A673 (cell line): Measurements from ENCODE around the gene IRX5. TPM values are rescaled to one million over a fixed set of nuclear protein-coding genes. Genes with fewer than 3 reads are reported as not detected.

Experiments used
- BruUV-seq: library from RNA; stranded (reverse); fragments of 400-500 nt; replicated peaks from 2 replicates; lab custom pipeline; 2021; lab: Mats Ljungman, UMichigan
- CTCF ChIA-PET: fragments of 300-600 bp; sonication (Branson Sonifier 250); formaldehyde crosslinking; loops from one replicate; lab custom pipeline; 2022; ENCODE audit warnings: antibody characterized with exemption; lab: Charles Lee
- POLR2A ChIA-PET: fragments of 300-600 bp; sonication (Branson Sonifier 250); formaldehyde crosslinking; loops from one replicate; lab custom pipeline; 2022; ENCODE audit warnings: antibody characterized with exemption; ENCODE audit not compliant: low non-redundant PET; lab: Charles Lee
- DNase-seq: peaks from one replicate; pipeline ENCODE4 v3.0.0-alpha.2; 2015; ENCODE audit warnings: low spot score
- H3K27ac ChIP-seq: fragments of 200-600 bp; sonication (generic); 2 replicates; pipeline ENCODE4 v1.5.1; 2016; ENCODE audit warnings: mixed run types, low read depth, mild to moderate bottlenecking, mixed read lengths, antibody characterized with exemption, low read length; ENCODE audit not compliant: poor library complexity, severe bottlenecking
- H3K27me3 ChIP-seq: fragments of 200-600 bp; sonication (generic); replicated peaks from 2 replicates; pipeline ENCODE4 v1.6.1; 2017; ENCODE audit warnings: mixed run types, low read depth, mild to moderate bottlenecking, mixed read lengths, antibody characterized with exemption, low read length; ENCODE audit not compliant: insufficient read depth, poor library complexity
- H3K36me3 ChIP-seq: fragments of 200-600 bp; sonication (generic); 2 replicates; pipeline ENCODE4 v1.6.1; 2016; ENCODE audit warnings: mixed run types, mild to moderate bottlenecking, mixed read lengths, antibody characterized with exemption, low read length; ENCODE audit not compliant: insufficient read depth, poor library complexity, severe bottlenecking
- H3K4me1 ChIP-seq: fragments of 200-600 bp; sonication (generic); 2 replicates; pipeline ENCODE4 v1.6.1; 2017; ENCODE audit warnings: mixed run types, mild to moderate bottlenecking, mixed read lengths, antibody characterized with exemption, low read length; ENCODE audit not compliant: insufficient read depth, poor library complexity, severe bottlenecking
- H3K4me3 ChIP-seq: fragments of 200-600 bp; sonication (generic); 2 replicates; pipeline ENCODE4 v1.5.1; 2016; ENCODE audit warnings: low read depth, mixed run types, mild to moderate bottlenecking, mixed read lengths, low read length; ENCODE audit not compliant: poor library complexity, severe bottlenecking
- H3K9me3 ChIP-seq: fragments of 200-600 bp; sonication (generic); 2 replicates; pipeline ENCODE4 v1.6.1; 2016; ENCODE audit warnings: mixed run types, low read depth, mild to moderate bottlenecking, mixed read lengths, antibody characterized with exemption, low read length; ENCODE audit not compliant: poor library complexity, severe bottlenecking
- CTCF ChIP-seq: fragments of 300-800, 200-600 bp; sonication (generic); conservative IDR thresholded peaks from 2 replicates; pipeline ENCODE4 v1.5.1; 2017; ENCODE audit warnings: low read depth, mild to moderate bottlenecking, antibody characterized with exemption, low read length, moderate library complexity, mixed read lengths
- EZH2 ChIP-seq: fragments of 200-600 bp; sonication (generic); IDR thresholded peaks from 2 replicates; pipeline ENCODE4 v1.6.1; 2017; ENCODE audit warnings: borderline replicate concordance, low read depth, mild to moderate bottlenecking, mixed read lengths, antibody characterized with exemption, low read length; ENCODE audit not compliant: poor library complexity, severe bottlenecking
- intact Hi-C: fragments of 100-400 bp; cut with micrococcal nuclease; formaldehyde crosslinking; loops from one replicate; pipeline ENCODE4 v1.10.0; 2022; ENCODE audit not compliant: unreplicated experiment
- total RNA-seq: library from RNA; stranded (reverse); gene quantifications from 2 replicates; pipeline ENCODE4 v1.2.3, GENCODE V29; 2021

The IRX5 gene
- total RNA-seq, 1 experiment from 2014 or later: 9.0 TPM

DNA sequence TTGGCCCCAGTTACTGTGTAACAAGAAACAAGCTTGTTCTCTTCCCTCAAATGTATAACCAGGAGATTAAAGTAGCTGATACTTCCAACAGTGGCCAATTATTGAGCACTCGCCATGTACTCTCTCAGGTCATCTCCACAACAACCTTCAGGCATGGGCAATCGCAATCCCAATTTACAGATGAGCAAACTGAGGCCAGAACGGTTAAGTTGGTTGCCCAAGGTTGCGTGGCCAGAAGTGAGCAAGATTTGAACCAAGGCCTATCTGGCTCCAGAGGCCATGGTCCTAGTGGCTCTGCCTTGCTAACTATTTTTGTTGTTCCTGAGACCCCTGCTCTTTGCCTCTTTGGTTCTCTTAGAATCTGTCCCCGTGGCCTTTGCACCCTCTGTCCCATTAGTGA is 33.6 kb downstream of the IRX5 start:
- Histone ChIP-seq H3K4me1 (no peaks in the 10 kb centered on the region), H3K27me3 (no peaks in the 10 kb centered on the region), H3K4me3 (no peak overlapping the region), H3K9me3 (no peaks in the 10 kb centered on the region), H3K36me3 (no peaks in the 10 kb centered on the region), H3K27ac (no peak overlapping the region)
- TF ChIP-seq CTCF (no peak), EZH2 (no peak)
- DNase-seq: no peak
- CTCF ChIA-PET: no interaction called here
- intact Hi-C loops: no loop called here
- no TSS peak for BruUV-seq
- POLR2A ChIA-PET: no interaction called here

GRCh38 chr16:54965464-54965863 is 34.8 kb downstream of the IRX5 start:
- no TSS peak for BruUV-seq
- ChIA-PET POLR2A (no interaction called here), CTCF (no interaction called here)
- intact Hi-C loops: no loop called here
- Histone ChIP-seq H3K27me3 (no peaks in the 10 kb centered on the region), H3K36me3 (no peaks in the 10 kb centered on the region), H3K4me1 (no peaks in the 10 kb centered on the region), H3K9me3 (no peaks in the 10 kb centered on the region), H3K4me3 (no peak overlapping the region), H3K27ac (no peak overlapping the region)
- DNase-seq: no peak
- no peak for TF ChIP-seq CTCF
- TF ChIP-seq EZH2: no peak

- no peak for TF ChIP-seq CTCF
- no peak for TF ChIP-seq EZH2
- H3K4me3 ChIP-seq: no peak overlapping the region
- CTCF ChIA-PET: no interaction called here
- intact Hi-C loops: no loop called here
- H3K9me3 ChIP-seq: no peaks in the 10 kb centered on the region
- no peaks in the 10 kb centered on the region for H3K27me3 ChIP-seq
- no peaks in the 10 kb centered on the region for H3K4me1 ChIP-seq
- no TSS peak for BruUV-seq
- H3K36me3 ChIP-seq: no peaks in the 10 kb centered on the region
- DNase-seq: no peak
- H3K27ac ChIP-seq: no peak overlapping the region
- POLR2A ChIA-PET: no interaction called here
These were observed 37.3 kb downstream of the IRX5 start for GRCh38 chr16:54968011-54968410.
